Fibroblast of mammary gland (primary cell): ENCODE results near the gene AMACR.

ENCODE experiments used
- DNase-seq: peaks from one replicate; pipeline ENCODE4 v3.0.0-alpha.2; 2010; ENCODE audit warnings: low read depth
- H3K4me3 ChIP-seq: 2 replicates; pipeline ENCODE4 v1.5.1; 2011; ENCODE audit warnings: low read depth, mild to moderate bottlenecking, low read length, moderate library complexity; ENCODE audit not compliant: control insufficient read depth
- CTCF ChIP-seq: conservative IDR thresholded peaks from 2 replicates; pipeline ENCODE4 v1.5.1; 2011; ENCODE audit warnings: low read depth, low read length, inconsistent platforms; ENCODE audit not compliant: control insufficient read depth, insufficient read depth

The AMACR gene

GRCh38 chr5:34043099-34043876 is 35.4 kb upstream of the AMACR start, which contains the start of gene C1QTNF3:
Gene C1QTNF3 (minus strand): TSS chr5:34043213. CDS start chr5:34043125, 88 bp downstream.
- TF ChIP-seq CTCF: no peak
- DNase-seq: no peak
- H3K4me3 ChIP-seq: no peak within 1 kb of the TSS

- H3K4me3 ChIP-seq: no peak overlapping the region
- DNase-seq: no peak
- no peak for TF ChIP-seq CTCF
These were observed 34.5 kb upstream of the AMACR start for GRCh38 chr5:34042321-34042720.

GRCh38 chr5:34041247-34041972 is 33.6 kb upstream of the AMACR start:
- DNase-seq: no peak
- TF ChIP-seq CTCF: no peak
- no peak overlapping the region for H3K4me3 ChIP-seq

- H3K4me3 ChIP-seq: no peak overlapping the region
- TF ChIP-seq CTCF: no peak
- no peak for DNase-seq
These were observed 32.6 kb upstream of the AMACR start for GRCh38 chr5:34040472-34040871.

- no peak overlapping the region for H3K4me3 ChIP-seq
- TF ChIP-seq CTCF: no peak
- DNase-seq: no peak
These were observed 31.7 kb upstream of the AMACR start for GRCh38 chr5:34039398-34040157.

GRCh38 chr5:34038838-34039237 is 31.0 kb upstream of the AMACR start:
- H3K4me3 ChIP-seq: no peak overlapping the region
- TF ChIP-seq CTCF: no peak
- no peak for DNase-seq
